ENCODE data around the gene PIK3C2G. TPM values are rescaled to one million over a fixed set of nuclear protein-coding genes. Genes with fewer than 3 reads are reported as not detected.
"Not testable (repeated sequence)": the region's sequence is repeated elsewhere in the genome, so short reads cannot be mapped to it uniquely, and the experiment has no call there.

PIK3C2G gene
- total RNA-seq, 1 donor from 2014 or later: 0.59 TPM

DNA sequence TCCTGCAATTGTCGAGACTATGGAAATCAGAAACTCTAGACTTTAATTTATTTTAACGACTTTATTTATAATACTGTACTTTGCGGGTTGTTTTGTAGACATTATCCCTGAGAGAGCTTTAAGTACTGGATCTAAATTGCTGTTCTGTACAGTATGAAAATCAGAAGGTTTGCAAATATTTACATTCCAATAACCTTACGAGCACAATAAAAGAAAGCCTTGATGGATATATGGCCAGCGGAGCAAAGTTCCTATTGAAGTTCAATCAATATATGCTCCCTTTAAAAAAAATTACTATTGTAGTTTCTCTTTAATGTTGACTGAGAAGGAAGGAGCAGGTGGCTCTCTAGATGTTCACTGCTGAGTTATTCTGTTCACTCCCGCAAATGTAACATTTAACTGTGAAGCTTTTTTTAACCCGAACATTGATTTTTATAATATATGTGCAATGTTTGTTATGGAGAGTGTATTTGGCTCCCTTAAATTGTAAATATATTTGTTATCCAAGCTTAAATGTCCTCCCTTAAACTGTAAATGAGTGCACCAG, 241.2 kb downstream of the PIK3C2G start:
- H3K36me3 ChIP-seq: no peaks in the 10 kb centered on the region
- no peaks in the 10 kb centered on the region for H3K27me3 ChIP-seq (ENCODE audit: low read depth)
- H3K9me3 ChIP-seq: no peaks in the 10 kb centered on the region
- no peak overlapping the region for H3K4me3 ChIP-seq
- H3K4me1 ChIP-seq: no peaks in the 10 kb centered on the region
- ATAC-seq: no peak
- TF ChIP-seq, protein P1, sequence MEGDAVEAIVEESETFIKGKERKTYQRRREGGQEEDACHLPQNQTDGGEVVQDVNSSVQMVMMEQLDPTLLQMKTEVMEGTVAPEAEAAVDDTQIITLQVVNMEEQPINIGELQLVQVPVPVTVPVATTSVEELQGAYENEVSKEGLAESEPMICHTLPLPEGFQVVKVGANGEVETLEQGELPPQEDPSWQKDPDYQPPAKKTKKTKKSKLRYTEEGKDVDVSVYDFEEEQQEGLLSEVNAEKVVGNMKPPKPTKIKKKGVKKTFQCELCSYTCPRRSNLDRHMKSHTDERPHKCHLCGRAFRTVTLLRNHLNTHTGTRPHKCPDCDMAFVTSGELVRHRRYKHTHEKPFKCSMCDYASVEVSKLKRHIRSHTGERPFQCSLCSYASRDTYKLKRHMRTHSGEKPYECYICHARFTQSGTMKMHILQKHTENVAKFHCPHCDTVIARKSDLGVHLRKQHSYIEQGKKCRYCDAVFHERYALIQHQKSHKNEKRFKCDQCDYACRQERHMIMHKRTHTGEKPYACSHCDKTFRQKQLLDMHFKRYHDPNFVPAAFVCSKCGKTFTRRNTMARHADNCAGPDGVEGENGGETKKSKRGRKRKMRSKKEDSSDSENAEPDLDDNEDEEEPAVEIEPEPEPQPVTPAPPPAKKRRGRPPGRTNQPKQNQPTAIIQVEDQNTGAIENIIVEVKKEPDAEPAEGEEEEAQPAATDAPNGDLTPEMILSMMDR (IDR thresholded peaks at IDR 0.05): no peak
- intact Hi-C loops (cut with DNase I): no loop called here
- no peak overlapping the region for H3K27ac ChIP-seq
- no peak for DNase-seq

DNA sequence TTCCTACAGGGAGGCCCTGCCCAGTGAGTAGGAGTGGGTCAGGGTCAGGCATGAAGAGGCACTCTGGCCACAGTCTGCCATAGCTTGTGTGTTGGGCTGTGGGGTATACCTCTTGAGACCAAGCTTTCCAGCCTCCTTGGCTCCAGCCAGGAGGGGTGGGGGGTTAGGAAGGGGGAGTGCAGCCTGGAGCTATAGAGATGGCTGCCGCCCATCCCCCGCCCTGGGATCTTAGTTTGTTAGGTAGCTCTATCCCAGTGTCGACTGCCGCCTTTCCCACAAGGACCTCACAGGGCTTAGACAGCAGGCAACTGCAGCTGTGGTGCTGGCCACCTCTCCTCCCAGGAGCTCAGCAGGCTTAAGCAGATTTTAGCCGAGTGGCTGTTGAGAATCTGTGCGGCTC, 260.1 kb downstream of the PIK3C2G start:
- DNase-seq: no peak
- peaks cover 24% of the 10 kb centered on the region for H3K9me3 ChIP-seq
- no peaks in the 10 kb centered on the region for H3K4me1 ChIP-seq
- H3K27me3 ChIP-seq (ENCODE audit: low read depth): no peaks in the 10 kb centered on the region
- intact Hi-C loops (cut with DNase I): no loop called here
- TF ChIP-seq, protein P1 (IDR thresholded peaks at IDR 0.05): no peak
- peak in 1 of 2 donors; percentile 51 for ATAC-seq
- H3K27ac ChIP-seq: no peak overlapping the region
- H3K4me3 ChIP-seq: no peak overlapping the region
- no peaks in the 10 kb centered on the region for H3K36me3 ChIP-seq

GRCh38 chr12:18522806-18523205, 261.5 kb downstream of the PIK3C2G start:
- TF ChIP-seq, protein P1 (IDR thresholded peaks at IDR 0.05): no peak
- Histone ChIP-seq H3K27ac (no peak overlapping the region), H3K9me3 (peaks cover 24% of the 10 kb centered on the region), H3K36me3 (no peaks in the 10 kb centered on the region), H3K27me3 (ENCODE audit: low read depth) (no peaks in the 10 kb centered on the region), H3K4me1 (no peaks in the 10 kb centered on the region), H3K4me3 (no peak overlapping the region)
- DNase-seq: no peak
- intact Hi-C loops (cut with DNase I): no loop called here
- no peak for ATAC-seq

DNA sequence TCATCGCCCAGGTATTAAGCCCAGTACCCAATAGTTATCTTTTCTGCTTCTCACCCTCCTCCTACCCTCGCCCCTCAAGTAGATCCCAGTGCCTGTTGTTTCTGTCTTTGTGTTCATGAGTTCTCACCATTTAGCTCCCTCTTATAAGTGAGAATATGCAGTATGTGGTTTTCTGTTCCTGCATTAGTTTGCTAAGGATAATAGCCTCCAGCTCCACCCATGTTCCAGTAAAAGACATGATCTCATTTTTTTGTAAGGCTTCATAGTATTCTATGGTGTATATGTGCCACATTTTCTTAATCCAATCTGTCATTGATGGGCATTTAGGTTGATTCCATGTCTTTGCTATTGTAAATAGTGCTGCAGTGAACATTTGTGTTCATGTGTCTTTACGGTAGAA, 281.2 kb downstream of the PIK3C2G start:
- H3K4me3 ChIP-seq; H3K9me3 ChIP-seq; H3K4me1 ChIP-seq; H3K27ac ChIP-seq; intact Hi-C loops (cut with DNase I); DNase-seq; H3K36me3 ChIP-seq; H3K27me3 ChIP-seq (ENCODE audit: low read depth); ATAC-seq: not testable (repeated sequence)

- intact Hi-C loops (cut with DNase I): no loop called here
- TF ChIP-seq, protein P1 (IDR thresholded peaks at IDR 0.05): no peak
- Histone ChIP-seq H3K36me3 (no peaks in the 10 kb centered on the region), H3K9me3 (no peaks in the 10 kb centered on the region), H3K27me3 (ENCODE audit: low read depth) (no peaks in the 10 kb centered on the region), H3K27ac (no peak overlapping the region), H3K4me1 (peaks cover 5% of the 10 kb centered on the region), H3K4me3 (no peak overlapping the region)
- DNase-seq: no peak
- peak; percentile 72 to 73 for ATAC-seq
Observed at GRCh38 chr12:18546399-18546798, 285.1 kb downstream of the PIK3C2G start.

DNA sequence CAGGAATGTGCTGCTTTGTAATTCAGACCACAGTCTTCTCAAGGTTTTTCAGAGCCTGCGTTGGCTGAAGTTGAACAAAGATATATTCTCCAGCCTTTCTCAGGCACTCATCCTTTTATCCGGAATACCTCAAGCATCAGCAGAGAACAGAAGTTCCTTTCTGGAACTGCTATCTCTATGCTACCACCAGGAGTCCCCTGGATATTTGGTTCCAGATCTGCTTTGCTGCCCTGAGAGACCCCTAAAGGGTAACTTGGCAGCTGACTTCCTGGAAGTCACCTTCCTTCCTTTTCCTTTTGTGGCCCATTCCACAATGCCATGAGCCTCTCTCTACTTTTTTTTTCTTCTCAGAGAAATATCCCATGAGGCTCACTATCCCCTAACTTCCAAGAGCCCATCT, 288.3 kb downstream of the PIK3C2G start:
- no peaks in the 10 kb centered on the region for H3K27me3 ChIP-seq (ENCODE audit: low read depth)
- H3K4me1 ChIP-seq: peaks cover 5% of the 10 kb centered on the region
- H3K4me3 ChIP-seq: no peak overlapping the region
- no peaks in the 10 kb centered on the region for H3K9me3 ChIP-seq
- H3K36me3 ChIP-seq: no peaks in the 10 kb centered on the region
- intact Hi-C loops (cut with DNase I): no loop called here
- TF ChIP-seq, protein P1 (IDR thresholded peaks at IDR 0.05): no peak
- H3K27ac ChIP-seq: no peak overlapping the region
- ATAC-seq (no peak), DNase-seq (no peak)
